Activated CD8-positive, alpha-beta memory T cell treated with anti-CD3 and anti-CD28 coated beads for 24 hours (primary cell): ENCODE measurements around the gene PODN.

Experiments
- DNase-seq: peaks from one replicate; pipeline ENCODE4 v3.0.0-alpha.2; 2020

Gene PODN

GRCh38 chr1:53133261-53134041, 71.4 kb downstream of the PODN start:
- no peak for DNase-seq

GRCh38 chr1:53134042-53134485, 72.1 kb downstream of the PODN start:
- DNase-seq, result no peak
